GM18502 (cell line): ENCODE measurements around the gene DSN1.

Experiments used
- ATAC-seq: cut with Tn5 transposase; IDR thresholded peaks from one replicate; pipeline ENCODE4 v1.9.1; 2021; ENCODE audit warnings: mild to moderate bottlenecking; ENCODE audit not compliant: unreplicated experiment, poor library complexity

The DSN1 gene

GRCh38 chr20:36796117-36796516, 22.6 kb upstream of the DSN1 start:
- no peak for ATAC-seq

- ATAC-seq: no peak
These were observed 22.1 kb upstream of the DSN1 start for GRCh38 chr20:36795691-36796090.

GRCh38 chr20:36794116-36794474, 20.5 kb upstream of the DSN1 start:
- ATAC-seq: no peak

- no peak for ATAC-seq
These were observed 19.9 kb upstream of the DSN1 start for GRCh38 chr20:36793294-36794115.

GRCh38 chr20:36792422-36792821, 18.9 kb upstream of the DSN1 start:
- no peak for ATAC-seq

- no peak for ATAC-seq
These were observed 18.3 kb upstream of the DSN1 start for GRCh38 chr20:36791862-36792261.

- no peak for ATAC-seq
These were observed 13.1 kb upstream of the DSN1 start for GRCh38 chr20:36786663-36787062.

- ATAC-seq: no peak
These were observed 12.7 kb upstream of the DSN1 start for GRCh38 chr20:36786246-36786645.

- ATAC-seq: no peak
These were observed 11.7 kb upstream of the DSN1 start for GRCh38 chr20:36785308-36785707.

GRCh38 chr20:36784900-36785299, 11.3 kb upstream of the DSN1 start:
- no peak for ATAC-seq

GRCh38 chr20:36784116-36784515, 10.6 kb upstream of the DSN1 start:
- no peak for ATAC-seq

- no peak for ATAC-seq
These were observed 6.1 kb upstream of the DSN1 start for GRCh38 chr20:36779656-36780025.

GRCh38 chr20:36778831-36779655, 5.5 kb upstream of the DSN1 start:
- no peak for ATAC-seq

GRCh38 chr20:36777576-36777975, 4.0 kb upstream of the DSN1 start:
- no peak for ATAC-seq

GRCh38 chr20:36777167-36777566, 3.6 kb upstream of the DSN1 start:
- no peak for ATAC-seq

- no peak for ATAC-seq
These were observed 2.3 kb upstream of the DSN1 start for GRCh38 chr20:36775826-36776225.

- no peak for ATAC-seq
These were observed 1.6 kb upstream of the DSN1 start for GRCh38 chr20:36775196-36775595.

GRCh38 chr20:36773107-36773596, 411 bp downstream of the DSN1 start:
- peak; percentile 20 for ATAC-seq

GRCh38 chr20:36770680-36771079, 2.9 kb downstream of the DSN1 start:
- no peak for ATAC-seq

- ATAC-seq: no peak
These were observed 4.7 kb downstream of the DSN1 start for GRCh38 chr20:36768768-36769430.

GRCh38 chr20:36761125-36761524, 12.4 kb downstream of the DSN1 start:
- ATAC-seq: no peak
